WTC11 (cell line): Measurements from ENCODE around the gene EFHC2. TPM values are rescaled to one million over a fixed set of nuclear protein-coding genes. Genes with fewer than 3 reads are reported as not detected.

ENCODE experiments used
- total RNA-seq: library from RNA; stranded (reverse); gene quantifications from 3 replicates; pipeline ENCODE4 v1.2.3, GENCODE V29; 2021

The EFHC2 gene
- total RNA-seq, 1 experiment from 2014 or later: 2.1 TPM

Other genes with a start within 250 kb of the EFHC2 start
- gene FUNDC1, start 199.2 kb upstream of the EFHC2 start, total RNA-seq: 18.0 to 20.7 TPM (median 19.9 TPM) in 3 replicates